Measurements from ENCODE around the gene SLC18A2.
"Not testable (repeated sequence)": the region's sequence is repeated elsewhere in the genome, so short reads cannot be mapped to it uniquely, and the experiment has no call there.

The SLC18A2 gene

GRCh38 chr10:117266400-117266799, 25.5 kb downstream of the SLC18A2 start:
- no peak for DNase-seq

- DNase-seq: no peak
Measured at GRCh38 chr10:117266812-117267211, 25.9 kb downstream of the SLC18A2 start.

- no peak for DNase-seq
Measured at GRCh38 chr10:117268258-117268657, 27.3 kb downstream of the SLC18A2 start.

- no peak for DNase-seq
Measured at GRCh38 chr10:117268907-117269306, 28.0 kb downstream of the SLC18A2 start.

GRCh38 chr10:117271427-117271826, 30.5 kb downstream of the SLC18A2 start:
- no peak for DNase-seq

GRCh38 chr10:117272195-117273076, 31.5 kb downstream of the SLC18A2 start:
- DNase-seq: no peak

- DNase-seq: no peak
Measured at GRCh38 chr10:117273980-117274379, 33.1 kb downstream of the SLC18A2 start.

- DNase-seq: no peak
Measured at GRCh38 chr10:117274509-117274908, 33.6 kb downstream of the SLC18A2 start.

GRCh38 chr10:117275121-117275520, 34.2 kb downstream of the SLC18A2 start:
- no peak for DNase-seq

- no peak for DNase-seq
Measured at GRCh38 chr10:117277675-117278074, 36.8 kb downstream of the SLC18A2 start.

GRCh38 chr10:117284716-117285494, 44.0 kb downstream of the SLC18A2 start:
- DNase-seq: no peak

- not testable (repeated sequence) for DNase-seq
Measured at GRCh38 chr10:117290872-117291271, 50.0 kb downstream of the SLC18A2 start.

- DNase-seq: no peak
Measured at GRCh38 chr10:117294039-117294645, 53.2 kb downstream of the SLC18A2 start.

GRCh38 chr10:117294735-117295134, 53.8 kb downstream of the SLC18A2 start:
- DNase-seq: no peak

GRCh38 chr10:117298219-117298618, 57.3 kb downstream of the SLC18A2 start:
- no peak for DNase-seq

GRCh38 chr10:117299435-117299834, 58.5 kb downstream of the SLC18A2 start:
- DNase-seq: no peak

- DNase-seq: no peak
Measured at GRCh38 chr10:117300671-117301070, 59.8 kb downstream of the SLC18A2 start.

GRCh38 chr10:117303451-117303850, 62.5 kb downstream of the SLC18A2 start:
- not testable (repeated sequence) for DNase-seq

GRCh38 chr10:117306674-117307073, 65.8 kb downstream of the SLC18A2 start:
- no peak for DNase-seq

GRCh38 chr10:117311261-117311660, 70.3 kb downstream of the SLC18A2 start:
- DNase-seq: no peak

- no peak for DNase-seq
Measured at GRCh38 chr10:117312430-117312829, 71.5 kb downstream of the SLC18A2 start.

GRCh38 chr10:117313641-117314040, 72.7 kb downstream of the SLC18A2 start:
- DNase-seq: no peak

GRCh38 chr10:117316701-117317100, 75.8 kb downstream of the SLC18A2 start:
- DNase-seq: no peak

- DNase-seq: no peak
Measured at GRCh38 chr10:117318909-117319308, 78.0 kb downstream of the SLC18A2 start.
